ENCODE data around the gene TLR6.
A peak's percentile ranks its signal among the peaks of the same experiment; 100 is the strongest.
"Not testable (repeated sequence)": the region's sequence is repeated elsewhere in the genome, so short reads cannot be mapped to it uniquely, and the experiment has no call there.

Gene TLR6

DNA sequence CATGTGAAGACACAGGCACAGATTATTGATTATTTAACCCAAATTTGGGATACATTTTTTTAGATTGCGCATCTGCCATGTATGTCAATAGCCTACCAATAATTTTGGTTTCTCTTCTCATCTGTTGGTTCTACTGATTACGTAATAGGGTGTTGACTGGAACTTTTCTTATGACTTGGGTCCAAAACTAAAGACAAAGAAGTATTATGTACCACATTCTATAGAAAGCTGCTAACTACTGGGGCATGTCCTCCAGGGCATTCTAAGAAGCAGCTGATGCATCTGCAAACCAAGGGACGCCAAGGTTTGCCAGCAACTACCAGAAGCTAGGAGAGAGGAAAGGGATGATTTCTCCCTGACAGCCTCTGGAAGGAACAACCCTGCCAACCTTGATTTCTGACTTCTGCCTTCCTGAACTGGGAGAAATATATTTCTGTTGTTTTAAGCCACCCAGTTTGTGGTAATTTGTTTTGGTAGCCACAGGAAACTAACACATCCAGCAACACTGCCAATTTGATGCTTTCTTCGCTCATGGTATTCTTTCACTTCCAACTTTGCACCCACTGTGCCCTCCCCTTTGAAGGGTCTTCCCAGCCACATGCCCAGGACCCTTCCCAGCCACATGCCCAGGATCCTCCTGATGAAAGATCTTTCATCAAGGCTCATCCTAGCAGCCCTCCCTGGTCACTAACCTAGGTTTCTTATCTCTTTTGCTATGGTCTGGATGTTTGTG lies 36.1 kb downstream of the TLR6 start:
- DNase-seq: no peak

DNA sequence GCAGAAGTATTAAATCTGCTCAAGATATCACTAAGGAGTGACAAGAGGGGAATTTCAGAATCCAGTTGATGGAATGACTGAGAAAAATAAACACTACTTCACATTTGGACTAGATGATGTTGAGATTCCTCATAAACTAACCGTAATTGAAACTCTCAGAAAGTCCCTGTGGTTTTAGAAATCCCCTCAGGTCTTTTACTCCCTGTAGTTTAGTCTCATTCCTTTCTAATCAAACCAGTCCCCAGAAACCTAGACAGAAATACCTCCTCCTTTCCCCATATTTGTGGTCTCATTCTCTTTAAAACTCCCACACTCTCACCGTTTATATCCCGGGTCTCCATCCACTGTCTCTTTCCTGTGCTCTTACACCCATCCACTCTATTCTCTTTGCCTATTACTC lies 37.0 kb downstream of the TLR6 start:
- no peak for DNase-seq

DNA sequence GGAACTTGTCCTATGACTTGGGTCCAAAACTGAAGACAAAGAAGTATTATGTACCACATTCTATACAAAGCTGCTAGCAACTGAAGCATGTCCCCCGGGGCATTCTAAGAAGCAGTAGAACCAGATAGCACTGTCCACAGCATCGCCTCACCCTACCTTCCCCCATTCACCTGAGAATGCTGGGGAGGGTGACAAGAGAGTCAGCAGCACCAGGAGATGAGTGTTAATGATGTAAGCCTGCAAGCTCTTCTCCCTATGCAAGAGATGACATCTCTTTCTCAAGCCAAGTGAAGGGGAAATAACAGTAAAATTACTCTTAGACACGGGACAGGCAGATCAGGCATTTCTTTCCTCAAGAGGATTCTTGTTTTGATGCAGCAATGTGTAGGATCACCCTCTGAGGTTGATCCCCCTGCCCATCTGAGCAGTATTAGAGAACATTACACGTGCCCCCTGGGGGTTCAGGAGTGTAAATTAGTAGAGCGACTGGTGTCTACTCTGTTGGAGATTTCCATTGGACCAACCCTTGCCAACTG lies 38.1 kb downstream of the TLR6 start:
- no peak for DNase-seq

DNA sequence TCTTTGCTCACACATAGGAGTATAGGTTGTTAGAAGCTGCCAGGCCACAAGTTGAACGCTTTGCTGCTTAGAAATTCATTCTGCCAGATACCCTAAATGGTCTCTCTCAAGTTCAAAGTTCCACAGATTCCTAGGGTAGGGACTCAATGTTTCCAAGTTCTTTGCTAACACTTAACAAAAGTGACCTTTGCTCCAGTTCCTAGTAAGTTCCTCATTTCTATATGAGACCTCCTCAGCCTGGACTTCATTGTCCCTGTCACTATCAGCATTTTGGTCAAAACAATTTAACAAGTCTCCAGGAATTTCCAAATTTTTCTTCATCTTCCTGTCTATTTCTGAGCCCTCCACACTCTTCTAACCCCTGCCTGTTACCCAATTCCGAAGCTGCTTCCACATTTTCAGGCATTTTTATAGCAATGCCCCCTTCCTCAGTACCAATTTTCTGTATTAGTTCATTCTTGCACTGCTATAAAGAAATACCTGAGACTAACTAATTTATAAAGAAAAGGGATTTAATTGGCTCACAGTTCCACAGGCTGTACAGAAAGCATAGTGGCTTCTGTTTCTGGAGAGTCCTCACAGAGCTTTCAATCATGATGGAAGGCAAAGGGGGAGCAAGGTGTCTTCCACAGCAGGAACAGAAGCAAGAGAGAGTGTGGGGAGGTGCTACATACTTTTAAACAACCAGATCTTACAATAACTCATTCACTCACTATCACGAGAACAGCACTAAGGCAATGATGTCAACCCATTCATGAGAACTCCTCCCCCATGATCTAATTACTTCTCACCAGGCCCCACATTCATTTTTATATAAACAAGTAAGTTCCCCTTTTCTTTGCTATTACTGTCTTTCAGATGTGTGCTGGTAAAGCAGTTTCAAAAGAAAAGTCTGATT lies 40.5 kb downstream of the TLR6 start:
- no peak for DNase-seq

DNA sequence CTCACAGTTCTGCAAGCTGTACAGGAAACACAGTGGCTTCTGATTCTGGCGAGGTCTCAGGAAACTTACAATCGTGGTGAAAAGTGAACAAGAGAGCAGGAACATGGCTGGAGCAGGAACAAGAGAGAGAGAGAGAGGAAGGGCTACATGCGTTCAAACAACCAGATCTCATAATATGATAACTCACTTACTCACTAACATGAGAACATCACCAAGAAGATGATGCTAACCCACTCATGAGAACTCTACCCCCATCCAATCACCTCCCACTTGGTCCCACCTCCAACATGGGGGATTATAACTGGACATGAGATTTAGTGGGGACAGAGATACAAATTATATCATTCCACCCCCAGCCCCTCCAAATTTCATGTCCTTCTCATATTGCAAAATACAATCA lies 42.2 kb downstream of the TLR6 start:
- no peak for DNase-seq

DNA sequence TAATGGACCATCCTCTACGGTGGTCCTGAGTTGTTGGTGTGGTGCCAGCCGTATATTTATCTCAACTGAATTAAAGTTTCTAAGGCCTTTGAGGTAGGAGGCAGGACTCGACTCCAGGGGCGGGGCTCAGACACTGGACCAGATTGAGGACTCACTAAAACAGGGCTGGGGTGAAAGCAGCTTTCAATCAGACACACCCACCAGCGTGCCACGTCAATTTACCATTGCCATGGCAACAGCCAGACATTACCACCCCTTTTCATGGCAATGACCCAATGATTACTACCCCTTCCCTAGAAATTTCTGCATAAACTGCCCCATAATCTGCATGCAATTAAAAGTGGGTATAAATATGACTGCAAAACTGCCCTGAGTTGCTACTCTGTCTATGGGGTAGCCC lies 45.3 kb downstream of the TLR6 start:
- no peak for DNase-seq

DNA sequence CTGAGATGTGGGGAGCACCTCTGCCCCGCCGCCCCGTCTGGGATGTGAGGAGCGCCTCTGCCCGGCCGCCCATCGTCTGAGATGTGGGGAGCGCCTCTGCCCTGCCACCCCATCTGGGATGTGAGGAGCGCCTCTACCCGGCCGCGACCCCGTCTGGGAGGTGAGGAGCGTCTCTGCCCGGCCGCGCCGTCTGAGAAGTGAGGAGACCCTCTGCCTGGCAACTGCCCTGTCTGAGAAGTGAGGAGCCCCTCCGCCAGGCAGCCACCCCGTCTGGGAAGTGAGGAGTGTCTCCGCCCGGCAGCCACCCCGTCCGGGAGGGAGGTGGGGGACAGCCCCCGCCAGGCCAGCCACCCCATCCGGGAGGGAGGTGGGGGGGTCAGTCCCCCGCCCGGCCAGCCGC lies 49.2 kb downstream of the TLR6 start:
- not testable (repeated sequence) for DNase-seq

DNA sequence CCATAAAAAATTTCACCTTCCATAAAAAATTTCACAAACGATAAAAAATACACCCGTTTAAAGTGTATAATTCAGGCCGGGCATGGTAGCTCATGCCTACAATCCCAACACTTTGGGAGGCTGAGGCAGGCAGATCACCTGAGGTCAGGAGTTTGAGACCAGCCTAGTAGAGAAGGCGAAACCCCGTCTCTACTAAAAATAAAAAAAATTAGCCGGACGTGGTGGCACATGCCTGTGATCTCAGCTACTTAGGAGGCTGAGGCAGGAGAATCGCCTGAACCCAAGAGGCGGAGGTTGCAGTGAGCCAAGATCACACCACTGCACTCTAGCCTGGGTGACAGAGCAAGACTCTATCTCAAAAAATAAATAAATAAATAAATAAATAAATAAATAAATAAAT lies 50.4 kb downstream of the TLR6 start:
- not testable (repeated sequence) for DNase-seq

DNA sequence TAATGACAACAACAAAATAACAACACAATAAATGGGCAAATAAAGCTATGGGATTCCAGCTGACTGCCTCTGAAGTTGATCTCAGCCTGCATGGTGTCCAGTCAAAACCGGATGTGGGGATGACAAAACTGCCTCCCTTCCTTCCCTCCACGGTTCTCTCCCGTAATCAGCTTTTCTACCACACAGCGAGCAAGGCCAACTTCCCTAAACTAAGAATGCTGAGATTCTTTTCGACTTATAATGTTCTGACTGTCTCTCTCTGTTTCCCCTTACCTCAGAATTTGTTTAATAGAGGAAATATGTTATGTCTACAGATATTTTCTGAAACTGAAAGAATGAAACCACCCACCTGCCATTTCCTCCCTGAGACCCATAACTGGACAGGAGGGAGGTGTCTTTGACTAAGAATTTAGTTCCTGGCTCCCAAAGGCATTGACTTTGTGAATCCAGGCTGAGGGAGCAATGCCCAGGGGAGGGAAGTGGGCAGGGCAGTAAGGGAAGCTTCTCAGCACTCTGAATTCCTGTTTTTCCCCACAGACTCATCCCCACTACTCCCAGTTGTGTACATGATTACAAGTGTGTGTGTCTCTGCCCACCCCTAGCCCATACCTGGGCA lies 51.0 kb downstream of the TLR6 start:
- no peak for DNase-seq

DNA sequence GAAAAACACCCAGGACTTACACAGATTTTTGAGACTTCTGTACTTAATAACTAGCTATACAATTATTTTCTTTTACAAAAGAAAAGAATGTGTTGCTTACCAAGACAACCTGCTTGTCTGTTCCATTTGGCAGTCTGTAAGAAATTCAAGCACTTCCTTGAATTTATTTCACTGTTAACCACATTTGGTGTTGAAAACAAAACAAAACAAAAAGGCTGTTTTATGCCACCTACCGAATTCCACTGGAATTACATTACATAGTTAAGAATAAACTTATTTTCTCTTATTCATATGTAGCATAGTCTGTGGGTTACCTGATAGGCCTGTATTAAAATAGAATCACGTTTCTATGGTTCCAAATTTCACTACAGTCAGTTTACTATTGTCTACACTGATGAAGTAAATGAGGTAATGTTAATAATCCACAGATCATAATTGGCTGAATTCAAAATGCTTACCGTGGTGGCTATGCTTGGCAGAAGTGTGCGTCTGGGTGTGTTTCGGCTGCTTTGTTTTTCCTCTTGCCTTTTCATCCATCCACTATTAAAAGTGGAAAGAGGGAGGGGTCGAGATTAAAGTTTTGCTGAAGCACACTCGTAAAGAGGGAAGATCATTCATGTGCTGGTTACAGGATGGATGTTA lies 51.8 kb downstream of the TLR6 start, which contains the start of gene TLR1:
TSS of gene TLR1 (minus strand) at position 138 of the 642 bp plus-strand sequence. CDS start 5,960 bp downstream, outside the sequence.
- DNase-seq: peak; percentile 5

DNA sequence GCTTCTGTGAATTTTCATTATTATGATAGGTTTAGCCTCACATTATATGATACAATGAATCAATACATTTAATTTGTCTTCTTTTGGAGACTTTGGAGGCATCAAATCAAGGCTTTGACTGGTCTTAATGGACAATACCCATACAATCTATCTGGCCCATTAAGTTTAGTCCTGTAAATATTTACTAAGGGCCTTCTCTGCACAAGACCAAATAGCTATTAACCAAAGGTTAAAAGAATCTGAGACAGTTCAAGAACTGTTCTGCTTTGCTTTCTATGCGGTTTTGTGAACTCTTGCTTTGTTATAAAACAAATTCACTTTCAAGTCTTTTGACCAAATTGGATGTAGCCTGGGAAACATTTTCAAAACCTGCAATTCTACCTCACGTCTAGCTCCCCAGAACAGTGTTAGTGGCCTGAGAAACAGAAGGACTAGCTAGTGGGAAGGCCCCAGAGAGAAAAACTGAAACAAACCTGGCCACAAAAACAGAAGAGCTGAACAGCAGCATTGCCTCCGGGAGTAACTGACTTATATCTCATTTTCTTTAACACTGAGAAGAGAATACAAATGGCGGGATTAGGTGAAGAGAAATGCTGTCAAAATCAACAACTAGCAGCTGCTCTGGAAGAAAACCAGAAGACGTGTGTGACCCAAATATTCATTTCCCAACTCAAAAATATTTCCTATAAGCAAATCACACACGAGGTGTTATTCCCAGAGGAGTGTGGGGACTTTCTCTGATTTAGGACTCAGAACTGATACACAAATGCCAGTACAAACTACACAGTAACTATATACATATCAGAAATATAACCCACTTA lies 52.6 kb downstream of the TLR6 start:
- no peak for DNase-seq

DNA sequence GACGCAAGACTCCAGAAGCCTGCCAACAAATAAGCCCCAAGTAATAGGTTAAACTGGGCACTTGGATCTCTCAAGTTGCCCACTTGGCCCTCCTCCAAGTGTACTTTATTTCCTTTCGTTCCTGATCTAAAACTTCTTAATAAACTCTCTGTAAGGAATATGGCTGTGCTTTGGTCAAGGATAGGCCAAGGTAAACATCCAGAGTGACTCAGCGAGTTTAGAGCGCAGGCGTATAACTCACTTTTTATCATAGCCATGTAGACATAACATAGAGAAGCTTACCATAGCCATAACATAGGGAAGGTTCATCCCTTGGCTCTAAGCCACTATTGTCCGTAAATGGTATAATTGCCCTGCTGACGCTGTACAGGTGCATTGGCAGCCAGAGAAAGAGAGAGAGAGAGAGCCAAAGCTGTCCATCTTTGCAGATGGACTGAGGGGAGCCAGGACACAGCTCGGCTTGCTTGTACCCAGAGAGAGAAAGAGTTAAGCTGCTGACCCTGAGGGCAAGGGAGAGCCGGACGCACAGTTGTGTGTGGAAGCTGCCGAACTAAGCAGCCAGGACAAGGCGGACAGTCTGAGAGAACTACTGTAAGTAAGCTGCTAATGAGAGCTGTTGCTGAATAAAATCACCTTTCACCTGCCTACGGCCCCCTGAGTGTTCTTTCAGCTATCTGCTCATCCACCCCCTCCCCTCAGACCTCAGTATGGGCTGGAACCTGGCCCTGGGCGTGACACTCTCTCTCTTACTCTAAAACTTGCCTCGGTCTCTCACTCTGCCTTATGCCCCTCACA lies 53.9 kb downstream of the TLR6 start:
- no peak for DNase-seq

DNA sequence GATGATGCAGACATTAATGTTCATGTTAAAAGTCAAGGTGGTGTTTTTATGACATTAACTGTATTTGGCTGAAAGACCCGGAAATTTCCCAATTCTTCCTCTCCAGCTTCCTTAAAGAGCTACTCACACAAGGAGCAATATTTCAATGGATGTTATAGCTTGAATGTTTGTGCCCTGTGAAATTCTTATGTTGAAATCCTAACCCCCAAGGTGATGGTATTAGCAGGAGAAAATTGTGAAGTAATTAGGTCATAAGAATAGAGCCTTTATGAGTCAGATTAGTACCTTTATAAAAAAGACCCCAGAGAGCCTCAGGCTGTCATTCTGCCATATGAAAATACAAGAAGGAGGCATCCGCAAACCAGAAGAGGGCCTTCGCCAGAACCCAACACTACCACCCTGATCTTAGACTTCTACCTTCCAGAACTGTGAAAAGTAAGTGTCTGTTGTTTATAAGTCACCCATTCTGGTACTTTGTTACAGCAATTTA lies 55.6 kb downstream of the TLR6 start:
- no peak for DNase-seq

DNA sequence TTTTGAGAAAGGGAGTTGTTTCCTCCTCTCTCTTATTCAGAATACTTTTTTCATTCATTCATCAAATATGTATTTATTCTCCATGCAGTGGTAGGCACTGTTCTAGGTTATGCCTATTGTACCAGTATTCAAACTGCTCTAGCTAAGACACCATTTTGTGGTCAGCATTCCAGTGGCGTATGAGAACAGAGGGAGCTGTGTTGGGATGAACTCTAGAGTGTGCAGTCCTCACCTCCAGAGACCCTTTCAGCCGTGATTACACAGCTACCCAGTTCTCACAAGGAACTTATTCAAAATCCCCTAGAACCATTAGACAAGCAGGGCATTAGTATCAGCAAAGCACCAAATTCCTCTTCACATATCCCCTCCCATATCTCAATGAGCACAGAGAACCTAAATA lies 56.3 kb downstream of the TLR6 start:
- DNase-seq: no peak

DNA sequence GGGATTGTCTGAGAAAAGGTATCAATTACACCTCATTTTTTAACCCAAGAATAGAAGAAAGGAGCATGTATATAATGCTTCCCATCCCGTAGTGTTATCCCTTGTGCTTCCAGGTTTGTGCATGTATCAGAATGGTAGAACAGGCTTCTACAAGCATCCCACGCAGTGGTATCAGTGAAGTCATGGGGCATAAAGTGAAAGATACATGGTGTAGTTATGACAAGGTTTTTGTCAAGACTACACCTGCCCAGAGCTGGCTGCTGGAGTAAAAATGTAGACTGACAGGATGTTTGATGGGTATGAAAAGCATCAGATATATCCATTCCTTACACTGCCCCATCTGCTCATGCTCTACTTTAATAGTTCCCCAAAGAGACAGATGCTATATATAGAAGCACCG lies 61.5 kb downstream of the TLR6 start:
- DNase-seq: no peak

DNA sequence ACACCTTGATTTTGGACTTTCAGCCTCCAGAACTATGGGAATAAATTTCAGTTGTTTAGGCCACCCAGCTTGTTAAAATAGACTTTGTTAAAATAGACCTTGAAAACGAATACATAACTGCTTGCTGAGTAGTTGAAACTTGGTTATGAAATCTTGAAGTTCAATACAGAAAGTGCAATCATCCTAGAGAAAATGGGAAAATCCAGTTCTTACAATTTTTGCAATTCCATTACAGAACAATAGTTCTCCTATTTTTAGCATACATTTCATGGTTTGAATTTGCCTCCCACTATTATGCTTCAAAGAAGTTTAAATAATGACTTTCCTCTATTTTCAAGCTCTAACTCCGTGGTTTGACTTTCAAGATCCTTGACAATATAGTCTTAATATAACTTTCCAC lies 62.6 kb downstream of the TLR6 start:
- DNase-seq: no peak

DNA sequence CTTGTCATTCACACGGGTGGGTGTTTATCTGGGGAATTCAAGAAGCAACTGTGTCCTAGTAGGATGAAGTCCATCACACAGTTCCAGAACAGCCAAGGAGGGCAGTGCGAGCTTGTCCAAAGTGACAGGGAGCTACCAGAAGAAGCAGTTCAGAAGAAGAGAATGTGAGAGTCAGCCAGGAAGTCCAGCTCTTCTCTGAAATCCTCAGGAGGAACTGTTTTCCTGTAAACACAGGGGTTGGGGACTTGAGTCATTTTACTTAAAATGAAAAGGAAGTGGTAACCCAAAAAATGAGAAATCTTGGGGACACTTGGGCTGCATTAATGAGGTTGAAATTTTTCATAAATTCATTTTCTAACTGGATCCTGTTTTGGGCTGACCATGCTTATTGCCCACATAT lies 65.6 kb downstream of the TLR6 start:
- no peak for DNase-seq

DNA sequence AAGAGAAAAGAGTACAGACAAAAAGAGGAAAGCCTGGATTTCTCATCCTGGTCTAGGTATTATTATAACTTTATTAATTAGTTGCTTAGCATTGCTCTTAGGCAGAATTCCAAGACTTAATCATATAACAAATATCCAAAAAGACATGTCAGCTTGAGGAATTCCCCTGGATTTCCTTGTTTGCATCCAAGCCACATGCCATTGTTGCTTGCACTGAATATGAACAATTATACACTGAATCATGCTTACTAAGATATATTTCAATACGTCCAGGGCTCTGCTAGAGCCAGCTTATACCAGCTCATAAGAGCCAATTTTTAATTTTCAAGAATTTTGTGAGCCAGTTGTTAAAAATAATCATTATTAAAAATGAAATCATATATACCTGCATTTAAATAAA lies 68.3 kb downstream of the TLR6 start:
- no peak for DNase-seq

DNA sequence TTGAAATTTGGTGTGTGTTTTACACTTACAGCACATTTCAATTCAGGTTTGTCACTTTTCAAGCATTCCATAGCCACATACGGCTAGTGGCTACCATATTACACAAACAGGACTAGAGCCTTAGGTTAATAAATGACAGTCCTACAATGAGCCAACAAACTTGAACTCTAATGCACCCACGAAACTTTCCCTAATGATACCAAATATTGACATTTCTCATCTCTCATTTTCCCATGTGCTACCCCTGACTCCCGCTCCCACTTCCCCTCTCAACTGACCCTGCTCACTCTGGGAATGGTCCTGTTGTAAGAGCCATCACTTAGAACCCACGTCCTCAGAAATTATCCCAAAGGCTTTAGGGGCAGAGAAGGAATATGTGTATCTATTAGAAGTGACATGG lies 68.9 kb downstream of the TLR6 start:
- no peak for DNase-seq

DNA sequence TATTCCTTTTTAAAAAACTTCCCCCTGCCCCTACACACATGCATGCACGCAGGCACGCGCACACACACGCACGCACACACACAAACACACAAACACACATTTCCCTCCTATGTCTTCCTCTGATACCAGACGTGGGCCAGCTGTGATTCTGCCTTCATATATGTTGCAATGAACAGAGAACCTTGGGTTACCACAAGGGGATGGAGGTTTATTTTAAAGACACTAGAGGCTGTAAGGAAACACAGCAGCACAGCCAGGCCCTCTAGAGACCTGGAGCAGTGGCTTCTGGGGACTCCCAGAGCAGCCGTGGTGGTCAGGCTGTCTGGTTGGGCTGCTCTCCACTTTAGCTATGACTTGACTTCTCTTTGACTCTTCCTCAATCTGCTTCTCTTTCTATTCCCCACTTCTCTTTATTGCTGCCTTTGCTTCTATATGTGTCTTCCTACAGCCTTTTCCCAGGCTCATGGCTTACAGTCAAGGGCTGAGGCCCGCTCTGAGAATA lies 70.7 kb downstream of the TLR6 start:
- DNase-seq: no peak
